ENCODE results near the gene SLC26A9. TPM values are rescaled to one million over a fixed set of nuclear protein-coding genes. Genes with fewer than 3 reads are reported as not detected.

The SLC26A9 gene, protein sequence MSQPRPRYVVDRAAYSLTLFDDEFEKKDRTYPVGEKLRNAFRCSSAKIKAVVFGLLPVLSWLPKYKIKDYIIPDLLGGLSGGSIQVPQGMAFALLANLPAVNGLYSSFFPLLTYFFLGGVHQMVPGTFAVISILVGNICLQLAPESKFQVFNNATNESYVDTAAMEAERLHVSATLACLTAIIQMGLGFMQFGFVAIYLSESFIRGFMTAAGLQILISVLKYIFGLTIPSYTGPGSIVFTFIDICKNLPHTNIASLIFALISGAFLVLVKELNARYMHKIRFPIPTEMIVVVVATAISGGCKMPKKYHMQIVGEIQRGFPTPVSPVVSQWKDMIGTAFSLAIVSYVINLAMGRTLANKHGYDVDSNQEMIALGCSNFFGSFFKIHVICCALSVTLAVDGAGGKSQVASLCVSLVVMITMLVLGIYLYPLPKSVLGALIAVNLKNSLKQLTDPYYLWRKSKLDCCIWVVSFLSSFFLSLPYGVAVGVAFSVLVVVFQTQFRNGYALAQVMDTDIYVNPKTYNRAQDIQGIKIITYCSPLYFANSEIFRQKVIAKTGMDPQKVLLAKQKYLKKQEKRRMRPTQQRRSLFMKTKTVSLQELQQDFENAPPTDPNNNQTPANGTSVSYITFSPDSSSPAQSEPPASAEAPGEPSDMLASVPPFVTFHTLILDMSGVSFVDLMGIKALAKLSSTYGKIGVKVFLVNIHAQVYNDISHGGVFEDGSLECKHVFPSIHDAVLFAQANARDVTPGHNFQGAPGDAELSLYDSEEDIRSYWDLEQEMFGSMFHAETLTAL
- total RNA-seq = not detected in 2 replicates

DNA sequence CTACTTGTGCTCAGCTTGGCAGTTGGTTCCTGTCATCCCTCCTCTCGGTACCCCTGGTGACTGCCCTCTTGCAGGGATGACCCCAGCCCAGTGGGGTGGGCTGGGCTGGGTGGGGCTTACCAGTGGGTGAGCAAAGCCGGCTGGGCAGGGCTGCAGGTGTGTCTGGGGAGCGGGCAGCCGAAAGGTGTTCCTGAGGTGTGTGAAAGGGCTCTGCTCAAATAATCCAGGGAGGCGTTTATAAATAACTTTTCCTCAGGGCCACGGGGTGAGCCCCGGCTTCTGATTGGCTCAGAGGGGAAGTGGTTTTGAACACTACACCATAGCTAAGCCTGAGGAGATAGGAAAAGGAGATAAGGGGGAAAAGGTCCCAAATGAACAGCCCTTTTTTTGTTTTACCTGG lies at the start of gene SLC26A9:
SLC26A9 (minus strand) TSS at position 212 of the 400 bp plus-strand sequence. CDS start 7,636 bp downstream, outside the sequence.

Other genes with a start within 250 kb of the SLC26A9 start
- gene NUCKS1, start 193.3 kb downstream of the SLC26A9 start, total RNA-seq = 77.3 and 87.9 TPM in 2 replicates
- 26.5 and 27.6 TPM in 2 replicates for gene RAB29, start 168.0 kb downstream of the SLC26A9 start, total RNA-seq
- gene SLC41A1, start 130.3 kb downstream of the SLC26A9 start, total RNA-seq = 20.7 and 23.2 TPM in 2 replicates
- not detected in 2 replicates for gene PM20D1, start 93.3 kb downstream of the SLC26A9 start, total RNA-seq
- gene RAB7B, start 59.9 kb upstream of the SLC26A9 start, total RNA-seq = 5.2 and 6.2 TPM in 2 replicates
- not detected in 2 replicates for gene CTSE, start 80.4 kb upstream of the SLC26A9 start, total RNA-seq
- gene RHEX, start 109.7 kb upstream of the SLC26A9 start, total RNA-seq = not detected in 2 replicates
- not detected in 2 replicates for gene AVPR1B, start 173.9 kb upstream of the SLC26A9 start, total RNA-seq

All from cardiac ventricle fibroblast (primary cell).